Measurements from ENCODE around the gene PSMD9.

DNA sequence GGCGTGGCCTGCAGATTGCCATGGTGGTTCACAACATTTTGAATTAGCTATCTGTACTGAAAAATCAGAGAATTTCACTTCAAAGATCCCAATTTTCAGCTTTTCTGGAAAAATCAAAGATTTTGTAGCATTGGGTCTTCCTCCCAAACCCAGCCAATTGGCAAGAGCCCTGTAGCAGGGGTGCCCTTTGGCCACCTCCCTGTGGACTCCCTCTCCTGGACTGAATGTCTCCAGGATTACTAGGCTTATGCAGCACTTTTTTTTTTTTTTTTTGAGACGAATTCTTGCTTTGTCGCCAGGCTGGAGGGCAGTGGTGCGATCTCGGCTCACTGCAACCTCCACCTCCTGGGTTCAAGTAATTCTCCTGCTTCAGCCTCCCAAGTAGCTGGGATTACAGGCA lies 9.7 kb downstream of the PSMD9 start:
- TF ChIP-seq YY1 (IDR thresholded peaks at IDR 0.05; ENCODE audit: insufficient read depth, insufficient read length) (no peak), ZNF274 (IDR thresholded peaks at IDR 0.05; ENCODE audit: low read depth, low read length) (no peak)

Measured in NT2/D1 (cell line).